HEK293 (cell line): ENCODE data around the gene CACNG7.

ENCODE experiments used
- CTCF ChIA-PET: fragments of 350-600 bp; formaldehyde crosslinking; extraction: SDS; loops from one replicate; lab custom pipeline; 2021; ENCODE audit warnings: antibody characterized with exemption; lab: Yijun Ruan, JAX
- POLR2A ChIA-PET: fragments of 300-600 bp; formaldehyde crosslinking; extraction: SDS; loops from one replicate; lab custom pipeline; 2020; ENCODE audit warnings: antibody characterized with exemption, inconsistent platforms; lab: Yijun Ruan, JAX
- H3K27ac ChIP-seq: fragments of 200-500 bp; sonication (Bioruptor generic); 2 replicates; pipeline ENCODE4 v1.5.1; 2014; ENCODE audit warnings: low read depth, low read length, control low read depth, inconsistent platforms; ENCODE audit errors: extremely low read depth
- H3K36me3 ChIP-seq, 2 experiments: fragments of 200-500 bp in 1 of 2; sonication (Bioruptor generic) in 1 of 2; 1 replicate in 1 of 2; 2 replicates in 1 of 2; pipeline ENCODE4 v1.5.1; 2014 to 2017; ENCODE audit warnings: inconsistent platforms in 2 of 2, low read length in 2 of 2; ENCODE audit not compliant: control insufficient read depth in 2 of 2, insufficient read depth in 1 of 2
- H3K4me1 ChIP-seq: fragments of 200-500 bp; sonication (Bioruptor generic); 2 replicates; pipeline ENCODE4 v1.5.1; 2014; ENCODE audit warnings: mild to moderate bottlenecking, low read length, inconsistent platforms; ENCODE audit not compliant: control insufficient read depth, insufficient read depth
- H3K4me3 ChIP-seq: 2 replicates; pipeline ENCODE4 v1.5.1; 2011; ENCODE audit warnings: low read depth, mild to moderate bottlenecking, control low read depth, low read length, moderate library complexity
- H3K9me3 ChIP-seq: fragments of 200-500 bp; sonication (Bioruptor generic); 2 replicates; pipeline ENCODE4 v1.5.1; 2014; ENCODE audit warnings: low read depth, low read length, inconsistent platforms; ENCODE audit not compliant: control insufficient read depth, insufficient read depth
- AEBP2 ChIP-seq: fragments of 450-650 bp; formaldehyde crosslinking; IDR thresholded peaks from 2 replicates; pipeline ENCODE4 v1.5.1; 2016; ENCODE audit warnings: missing biosample characterization, missing genetic modification characterization, borderline replicate concordance
- ATF2 ChIP-seq: fragments of 450-650 bp; formaldehyde crosslinking; IDR thresholded peaks from 2 replicates; pipeline ENCODE4 v1.5.1; 2016; ENCODE audit warnings: missing biosample characterization, missing genetic modification characterization, low read depth
- GLI4 ChIP-seq: fragments of 450-650 bp; formaldehyde crosslinking; IDR thresholded peaks from 2 replicates; pipeline ENCODE4 v1.5.1; 2016; ENCODE audit warnings: missing biosample characterization, missing genetic modification characterization
- HOXC10 ChIP-seq: sonication (generic); formaldehyde crosslinking; IDR thresholded peaks from 2 replicates; pipeline ENCODE4 v1.8.1; 2023; ENCODE audit warnings: mild to moderate bottlenecking, missing genetic modification reagents
- SCRT2 ChIP-seq: fragments of 450-650 bp; formaldehyde crosslinking; IDR thresholded peaks from 2 replicates; pipeline ENCODE4 v1.5.1; 2016; ENCODE audit warnings: missing biosample characterization, missing genetic modification characterization
- SP3 ChIP-seq: fragments of 450-650 bp; formaldehyde crosslinking; IDR thresholded peaks from 2 replicates; pipeline ENCODE4 v1.5.1; 2016; ENCODE audit warnings: missing biosample characterization, missing genetic modification characterization
- ZBTB1 ChIP-seq: fragments of 450-650 bp; formaldehyde crosslinking; IDR thresholded peaks from 2 replicates; pipeline ENCODE4 v1.5.1; 2016; ENCODE audit warnings: missing biosample characterization, missing genetic modification characterization
- ZBTB7A ChIP-seq: fragments of 450-650 bp; formaldehyde crosslinking; IDR thresholded peaks from 2 replicates; pipeline ENCODE4 v1.5.1; 2016; ENCODE audit warnings: low read depth, missing biosample characterization, missing genetic modification characterization
- ZBTB8A ChIP-seq: fragments of 450-650 bp; formaldehyde crosslinking; IDR thresholded peaks from 2 replicates; pipeline ENCODE4 v1.5.1; 2016; ENCODE audit warnings: missing biosample characterization, missing genetic modification characterization
- ZIC2 ChIP-seq: fragments of 450-650 bp; formaldehyde crosslinking; IDR thresholded peaks from 2 replicates; pipeline ENCODE4 v1.5.1; 2016; ENCODE audit warnings: missing biosample characterization, missing genetic modification characterization
- ZNF112 ChIP-seq: fragments of 450-650 bp; formaldehyde crosslinking; IDR thresholded peaks from 2 replicates; pipeline ENCODE4 v1.5.0; 2017; ENCODE audit warnings: missing biosample characterization, missing genetic modification characterization
- ZNF140 ChIP-seq: fragments of 450-650 bp; formaldehyde crosslinking; IDR thresholded peaks from 2 replicates; pipeline ENCODE4 v1.5.1; 2016; ENCODE audit warnings: missing biosample characterization, missing genetic modification characterization
- ZNF146 ChIP-seq: fragments of 450-650 bp; formaldehyde crosslinking; IDR thresholded peaks from 2 replicates; pipeline ENCODE4 v1.5.1; 2016; ENCODE audit warnings: missing biosample characterization, missing genetic modification characterization
- ZNF23 ChIP-seq: fragments of 450-650 bp; formaldehyde crosslinking; IDR thresholded peaks from 2 replicates; pipeline ENCODE4 v1.5.1; 2016; ENCODE audit warnings: missing biosample characterization, missing genetic modification characterization, borderline replicate concordance
- ZNF274 ChIP-seq, 2 experiments: fragments of 200-500 bp in 1 of 2; fragments of 450-650 bp in 1 of 2; sonication (Bioruptor generic) in 1 of 2; formaldehyde crosslinking in 1 of 2; IDR thresholded peaks; 2 replicates each; pipeline versions ENCODE4 v1.5.1 to v1.6.1; 2014 to 2016; ENCODE audit warnings: borderline replicate concordance in 1 of 2, inconsistent platforms in 1 of 2, low read length in 1 of 2, missing biosample characterization in 1 of 2, missing genetic modification characterization in 1 of 2
- ZNF449 ChIP-seq: fragments of 450-650 bp; formaldehyde crosslinking; IDR thresholded peaks from 2 replicates; pipeline ENCODE4 v1.5.1; 2017; ENCODE audit warnings: missing biosample characterization, mild to moderate bottlenecking, missing genetic modification characterization, moderate library complexity
- ZNF473 ChIP-seq: fragments of 450-650 bp; formaldehyde crosslinking; IDR thresholded peaks from 2 replicates; pipeline ENCODE4 v1.5.1; 2017; ENCODE audit warnings: missing biosample characterization, missing genetic modification characterization
- ZNF544 ChIP-seq: fragments of 450-650 bp; formaldehyde crosslinking; IDR thresholded peaks from 2 replicates; pipeline ENCODE4 v1.5.0; 2017; ENCODE audit warnings: missing biosample characterization, missing genetic modification characterization
- ZNF621 ChIP-seq: fragments of 450-650 bp; formaldehyde crosslinking; IDR thresholded peaks from 2 replicates; pipeline ENCODE4 v1.5.1; 2017; ENCODE audit warnings: missing biosample characterization, missing genetic modification characterization
- ZNF747 ChIP-seq: fragments of 450-650 bp; formaldehyde crosslinking; IDR thresholded peaks from 2 replicates; pipeline ENCODE4 v1.5.1; 2016; ENCODE audit warnings: missing biosample characterization, missing genetic modification characterization
- ZNF76 ChIP-seq: fragments of 450-650 bp; formaldehyde crosslinking; IDR thresholded peaks from 2 replicates; pipeline ENCODE4; 2016; ENCODE audit warnings: low read depth, missing biosample characterization, missing genetic modification characterization, borderline replicate concordance
- ZSCAN23 ChIP-seq: fragments of 450-650 bp; formaldehyde crosslinking; IDR thresholded peaks from 2 replicates; pipeline ENCODE4 v1.5.1; 2016; ENCODE audit warnings: missing biosample characterization, missing genetic modification characterization
- ZXDB ChIP-seq: fragments of 450-650 bp; formaldehyde crosslinking; IDR thresholded peaks from 2 replicates; pipeline ENCODE4 v1.5.1; 2016; ENCODE audit warnings: missing biosample characterization, missing genetic modification characterization
- TF ChIP-seq, protein P1 (sequence below): fragments of 450-650 bp; formaldehyde crosslinking; IDR thresholded peaks from 2 replicates; pipeline ENCODE4 v1.5.1; 2016; ENCODE audit warnings: missing biosample characterization, missing genetic modification characterization

The CACNG7 gene

GRCh38 chr19:53936029-53936428 is 27.0 kb downstream of the CACNG7 start:
- no peaks in the 10 kb centered on the region for H3K4me1 ChIP-seq
- TF ChIP-seq SCRT2 (tag by site-specific recombination) (peak; percentile 43; the same call in 1 of the 2 replicates), ZSCAN23 (tag by site-specific recombination) (no peak), ZIC2 (tag by site-specific recombination) (0 out of 2 replicates have a peak, but pooled peaks have one; percentile 36), ZNF112 (no peak), ZNF449 (0 out of 2 replicates have a peak, but pooled peaks have one; percentile 44), ZNF23 (tag by site-specific recombination) (no peak)
- POLR2A ChIA-PET: interaction anchor here (1.7 kb wide), 1 partner anchor 44 kb away, joined by 5 read pairs; no protein-coding TSS in a partner anchor
- H3K27ac ChIP-seq: no peak overlapping the region
- H3K36me3 ChIP-seq: no peaks in the 10 kb centered on the region
- H3K9me3 ChIP-seq: no peaks in the 10 kb centered on the region
- no peak overlapping the region for H3K4me3 ChIP-seq
- CTCF ChIA-PET: interaction anchor here (0.7 to 1.1 kb wide), 3 partner anchors 29 to 1058 kb away, joined by 3 to 7 read pairs (median 6); no protein-coding TSS in a partner anchor

DNA sequence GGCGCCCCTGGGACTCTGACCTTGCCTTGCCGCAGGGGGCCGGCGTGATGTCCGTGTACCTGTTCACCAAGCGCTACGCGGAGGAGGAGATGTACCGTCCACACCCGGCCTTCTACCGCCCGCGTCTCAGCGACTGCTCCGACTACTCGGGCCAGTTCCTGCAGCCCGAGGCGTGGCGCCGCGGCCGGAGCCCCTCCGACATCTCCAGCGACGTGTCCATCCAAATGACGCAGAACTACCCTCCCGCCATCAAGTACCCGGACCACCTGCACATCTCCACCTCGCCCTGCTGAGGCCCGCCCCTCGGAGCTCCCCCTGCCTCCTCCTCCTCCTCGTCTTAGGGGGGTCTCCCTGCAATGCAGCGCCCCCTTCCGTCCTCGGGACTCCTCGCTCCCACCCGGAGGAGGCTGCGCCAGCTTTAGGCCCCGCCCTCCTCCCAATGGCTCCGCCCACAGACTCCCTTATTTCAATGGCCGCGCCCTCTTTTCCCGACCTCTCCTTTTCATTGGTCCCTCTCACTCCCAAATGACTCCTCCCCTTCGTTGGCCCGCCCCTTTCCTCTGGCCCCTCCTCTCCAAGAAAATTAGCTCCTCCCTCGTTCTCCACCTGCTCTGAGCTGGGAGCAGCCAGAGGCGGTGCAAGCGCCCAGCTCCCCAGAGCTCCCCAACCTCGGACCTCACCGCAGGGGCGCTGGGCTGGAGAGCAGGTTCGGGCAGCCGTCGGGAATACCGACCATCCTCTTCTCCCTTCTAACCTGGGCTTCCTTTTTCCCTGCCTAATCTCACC is 33.1 kb downstream of the CACNG7 start:
- Histone ChIP-seq H3K36me3 (no peaks in the 10 kb centered on the region), H3K4me1 (no peaks in the 10 kb centered on the region), H3K4me3 (no peak overlapping the region; the same call in 1 of the 2 replicates), H3K9me3 (no peaks in the 10 kb centered on the region), H3K27ac (no peak overlapping the region)
- TF ChIP-seq SP3: peak; percentile 57
- TF ChIP-seq ZNF544 (tag by site-specific recombination): no peak
- ChIA-PET POLR2A (interaction anchor here (0.9 kb wide), 1 partner anchor 75 kb away, joined by 3 read pairs; no protein-coding TSS in a partner anchor), CTCF (interaction anchor here (0.7 to 1.9 kb wide), 6 partner anchors 9 to 89 kb away, joined by 3 to 6 read pairs (median 4); no protein-coding TSS in a partner anchor)

DNA sequence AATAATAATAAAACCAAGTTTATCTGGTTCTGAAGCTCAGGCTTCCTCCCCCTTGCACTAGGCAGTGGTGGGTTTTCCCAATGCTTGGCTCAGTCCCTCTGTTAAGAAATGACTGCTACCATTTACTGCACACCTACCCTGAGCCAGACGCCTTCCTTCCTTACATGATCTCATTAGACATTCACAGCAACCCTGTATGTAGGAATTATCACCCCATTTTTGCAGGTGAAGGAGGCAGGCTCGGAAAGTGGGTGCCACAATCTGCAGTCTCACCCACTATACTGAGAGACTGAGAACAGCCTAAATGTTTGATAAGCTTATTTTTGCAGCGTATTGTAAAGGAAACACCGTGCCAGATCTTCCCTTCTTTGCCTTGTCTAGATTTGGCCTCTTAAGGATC is 35.3 kb downstream of the CACNG7 start:
- H3K4me1 ChIP-seq: no peaks in the 10 kb centered on the region
- ChIA-PET CTCF (interaction anchor here (1.0 kb wide), 1 partner anchor 80 kb away, joined by 4 read pairs; no protein-coding TSS in a partner anchor), POLR2A (interaction anchor here (1.3 kb wide), 1 partner anchor 36 kb away, joined by 4 read pairs; no protein-coding TSS in a partner anchor)
- H3K27ac ChIP-seq: no peak overlapping the region
- H3K4me3 ChIP-seq: no peak overlapping the region
- no peaks in the 10 kb centered on the region for H3K36me3 ChIP-seq
- no peaks in the 10 kb centered on the region for H3K9me3 ChIP-seq
- no peak for TF ChIP-seq ZNF274 (IDR thresholded peaks at IDR 0.05; ENCODE audit: low read length)
- no peak for TF ChIP-seq ZNF274 (tag by site-specific recombination; IDR thresholded peaks at IDR 0.05; ENCODE audit: borderline replicate concordance)
- no peak for TF ChIP-seq ZBTB8A (tag by site-specific recombination)
- TF ChIP-seq, protein P1, sequence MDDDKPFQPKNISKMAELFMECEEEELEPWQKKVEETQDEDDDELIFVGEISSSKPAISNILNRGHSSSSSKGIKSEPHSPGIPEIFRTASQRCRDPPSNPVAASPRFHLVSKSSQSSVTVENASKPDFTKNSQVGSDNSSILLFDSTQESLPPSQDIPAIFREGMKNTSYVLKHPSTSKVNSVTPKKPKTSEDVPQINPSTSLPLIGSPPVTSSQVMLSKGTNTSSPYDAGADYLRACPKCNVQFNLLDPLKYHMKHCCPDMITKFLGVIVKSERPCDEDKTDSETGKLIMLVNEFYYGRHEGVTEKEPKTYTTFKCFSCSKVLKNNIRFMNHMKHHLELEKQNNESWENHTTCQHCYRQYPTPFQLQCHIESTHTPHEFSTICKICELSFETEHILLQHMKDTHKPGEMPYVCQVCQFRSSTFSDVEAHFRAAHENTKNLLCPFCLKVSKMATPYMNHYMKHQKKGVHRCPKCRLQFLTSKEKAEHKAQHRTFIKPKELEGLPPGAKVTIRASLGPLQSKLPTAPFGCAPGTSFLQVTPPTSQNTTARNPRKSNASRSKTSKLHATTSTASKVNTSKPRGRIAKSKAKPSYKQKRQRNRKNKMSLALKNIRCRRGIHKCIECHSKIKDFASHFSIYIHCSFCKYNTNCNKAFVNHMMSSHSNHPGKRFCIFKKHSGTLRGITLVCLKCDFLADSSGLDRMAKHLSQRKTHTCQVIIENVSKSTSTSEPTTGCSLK (tag by site-specific recombination): no peak
- no peak for TF ChIP-seq ZNF76 (tag by site-specific recombination)
- TF ChIP-seq HOXC10 (CRISPR knock-in tag): no peak
- no peak for TF ChIP-seq ZNF747 (tag by site-specific recombination)
- no peak for TF ChIP-seq ZXDB (tag by site-specific recombination)
- no peak for TF ChIP-seq ZBTB1 (tag by site-specific recombination)
- TF ChIP-seq GLI4 (tag by site-specific recombination): no peak
- no peak for TF ChIP-seq ZNF146 (tag by site-specific recombination)
- TF ChIP-seq ZBTB7A (tag by site-specific recombination): no peak
- no peak for TF ChIP-seq ATF2 (tag by site-specific recombination)
- no peak for TF ChIP-seq ZNF621 (tag by site-specific recombination)
- no peak for TF ChIP-seq ZNF140 (tag by site-specific recombination)
- no peak for TF ChIP-seq ZNF473 (tag by site-specific recombination)
- no peak for TF ChIP-seq AEBP2 (tag by site-specific recombination)
